Diencephalon (tissue), 1 donor: Measurements from ENCODE around the gene TRIM36. TPM values are rescaled to one million over a fixed set of nuclear protein-coding genes. Genes with fewer than 3 reads are reported as not detected.

Source experiments
- total RNA-seq: library from RNA; depleted of rRNA; stranded (reverse); fragments of >200 nt; gene quantifications from one replicate; pipeline ENCODE4 v1.2.3, GENCODE V29; 2014

TRIM36 gene, protein sequence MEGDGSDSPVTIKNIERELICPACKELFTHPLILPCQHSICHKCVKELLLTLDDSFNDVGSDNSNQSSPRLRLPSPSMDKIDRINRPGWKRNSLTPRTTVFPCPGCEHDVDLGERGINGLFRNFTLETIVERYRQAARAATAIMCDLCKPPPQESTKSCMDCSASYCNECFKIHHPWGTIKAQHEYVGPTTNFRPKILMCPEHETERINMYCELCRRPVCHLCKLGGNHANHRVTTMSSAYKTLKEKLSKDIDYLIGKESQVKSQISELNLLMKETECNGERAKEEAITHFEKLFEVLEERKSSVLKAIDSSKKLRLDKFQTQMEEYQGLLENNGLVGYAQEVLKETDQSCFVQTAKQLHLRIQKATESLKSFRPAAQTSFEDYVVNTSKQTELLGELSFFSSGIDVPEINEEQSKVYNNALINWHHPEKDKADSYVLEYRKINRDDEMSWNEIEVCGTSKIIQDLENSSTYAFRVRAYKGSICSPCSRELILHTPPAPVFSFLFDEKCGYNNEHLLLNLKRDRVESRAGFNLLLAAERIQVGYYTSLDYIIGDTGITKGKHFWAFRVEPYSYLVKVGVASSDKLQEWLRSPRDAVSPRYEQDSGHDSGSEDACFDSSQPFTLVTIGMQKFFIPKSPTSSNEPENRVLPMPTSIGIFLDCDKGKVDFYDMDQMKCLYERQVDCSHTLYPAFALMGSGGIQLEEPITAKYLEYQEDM
- total RNA-seq = 102 TPM

DNA sequence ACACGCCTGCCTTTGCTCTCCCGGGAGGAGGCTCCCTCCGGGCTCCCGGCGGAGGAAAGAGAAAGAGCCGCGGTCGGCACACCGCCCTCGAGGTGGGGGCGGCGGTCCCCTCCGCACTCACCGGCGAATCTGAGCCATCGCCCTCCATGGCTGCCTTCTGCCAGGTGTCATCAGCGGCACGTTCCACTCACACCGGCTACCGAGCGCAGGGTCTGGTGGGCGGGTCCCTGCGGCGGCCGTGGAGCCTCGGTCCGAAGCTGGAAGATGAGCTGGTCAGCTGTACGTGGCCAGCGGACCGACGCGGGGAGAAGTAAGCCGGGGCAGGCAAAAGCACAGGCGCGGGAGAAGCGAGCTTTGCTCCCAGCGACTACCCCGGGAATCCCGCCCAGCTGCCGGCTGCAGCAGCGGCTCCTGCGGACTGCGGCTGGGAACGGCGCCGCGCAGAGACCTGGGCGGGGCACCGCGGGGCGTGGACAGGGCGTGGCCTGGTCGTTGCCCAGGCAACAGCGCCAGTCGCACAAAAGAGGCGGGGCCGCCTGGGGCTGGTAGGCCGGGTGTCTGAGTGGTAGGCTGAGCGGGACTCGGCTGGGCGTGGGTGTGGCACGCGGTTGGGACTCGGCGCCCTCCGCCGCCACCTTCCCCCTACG, at the start of gene TRIM36:
Gene TRIM36, minus strand, starts transcription at position 422 of the 647 bp plus-strand sequence. Its CDS starts 274 bp downstream, at position 148.

Other genes starting within 250 kb of the TRIM36 start
- gene PGGT1B, start 93.0 kb upstream of the TRIM36 start, total RNA-seq = 17.1 TPM
- gene CCDC112, start 126.7 kb upstream of the TRIM36 start, total RNA-seq = 66.7 TPM